DND-41 (cell line): ENCODE measurements around the gene NDE1.

Experiments
- CTCF ChIP-seq: IDR thresholded peaks from 2 replicates; pipeline ENCODE4 v1.5.1; 2012; ENCODE audit warnings: borderline replicate concordance, low read length, moderate library complexity, mild to moderate bottlenecking; ENCODE audit not compliant: poor library complexity, severe bottlenecking; ENCODE audit errors: extremely low read depth
- EZH2 ChIP-seq: IDR thresholded peaks from 3 replicates; pipeline ENCODE4 v1.6.1; 2012; ENCODE audit warnings: borderline replicate concordance, low read depth, mild to moderate bottlenecking, moderate library complexity, low read length, inconsistent platforms; ENCODE audit not compliant: severe bottlenecking

GRCh38 chr16:15747937-15748336, 97.9 kb downstream of the NDE1 start:
- TF ChIP-seq CTCF: no peak
- TF ChIP-seq EZH2: no peak
